Activated CD4-positive, alpha-beta T cell treated with anti-CD3 and anti-CD28 coated beads for 1 hour (primary cell): ENCODE results near the gene API5.
"Not testable (repeated sequence)": the region's sequence is repeated elsewhere in the genome, so short reads cannot be mapped to it uniquely, and the experiment has no call there.

Experiments used
- DNase-seq: peaks from one replicate; pipeline ENCODE4 v3.0.0-alpha.2; 2020

Gene API5

GRCh38 chr11:43311791-43312607, at the start of gene API5:
API5 (plus strand) TSS chr11:43311996; CDS start chr11:43312128, 132 bp downstream.
- peak; percentile 88 for DNase-seq

- no peak for DNase-seq
Measured at GRCh38 chr11:43267856-43268580, 43.8 kb upstream of the API5 start.

GRCh38 chr11:43268786-43269185, 43.0 kb upstream of the API5 start:
- no peak for DNase-seq

GRCh38 chr11:43269254-43269918, 42.4 kb upstream of the API5 start:
- DNase-seq, result no peak

GRCh38 chr11:43270468-43270867, 41.3 kb upstream of the API5 start:
- DNase-seq, result no peak

- no peak for DNase-seq
Measured at GRCh38 chr11:43278193-43278956, 33.4 kb upstream of the API5 start.

- DNase-seq, result peak; percentile 15
Measured at GRCh38 chr11:43282607-43283440, 29.0 kb upstream of the API5 start.

- no peak for DNase-seq
Measured at GRCh38 chr11:43285826-43286225, 26.0 kb upstream of the API5 start.

GRCh38 chr11:43289368-43289767, 22.4 kb upstream of the API5 start:
- DNase-seq, result no peak

GRCh38 chr11:43298397-43298796, 13.4 kb upstream of the API5 start:
- no peak for DNase-seq

GRCh38 chr11:43315966-43316365, 4.2 kb downstream of the API5 start:
- no peak for DNase-seq

- no peak for DNase-seq
Measured at GRCh38 chr11:43316451-43316850, 4.7 kb downstream of the API5 start.

GRCh38 chr11:43327987-43328386, 16.2 kb downstream of the API5 start:
- no peak for DNase-seq

- DNase-seq, result no peak
Measured at GRCh38 chr11:43328482-43328881, 16.7 kb downstream of the API5 start.

GRCh38 chr11:43341159-43341558, 29.4 kb downstream of the API5 start:
- no peak for DNase-seq

- DNase-seq, result not testable (repeated sequence)
Measured at GRCh38 chr11:43351426-43351825, 39.6 kb downstream of the API5 start.

- no peak for DNase-seq
Measured at GRCh38 chr11:43354311-43354710, 42.5 kb downstream of the API5 start.

GRCh38 chr11:43356336-43356735, 44.5 kb downstream of the API5 start:
- no peak for DNase-seq

- DNase-seq, result no peak
Measured at GRCh38 chr11:43358279-43358800, 46.5 kb downstream of the API5 start.

- peak; percentile 86 for DNase-seq
Measured at GRCh38 chr11:43358801-43359421, 47.1 kb downstream of the API5 start, which contains the start of gene TTC17. TTC17 (plus strand) TSS chr11:43358920; CDS start chr11:43358955, 35 bp downstream.

GRCh38 chr11:43359422-43359818, 47.6 kb downstream of the API5 start:
- DNase-seq, result no peak
